HG02763 (cell line): ENCODE measurements around the gene MED8.

Source experiments
- ATAC-seq: cut with Tn5 transposase; IDR thresholded peaks from one replicate; pipeline ENCODE4 v1.9.1; 2021; ENCODE audit warnings: mild to moderate bottlenecking, moderate library complexity; ENCODE audit not compliant: unreplicated experiment

Gene MED8

GRCh38 chr1:43360616-43361015 is 29.0 kb downstream of the MED8 start:
- no peak for ATAC-seq

- ATAC-seq = no peak
Observed at GRCh38 chr1:43359696-43360095, 29.9 kb downstream of the MED8 start.

GRCh38 chr1:43358746-43359693 is 30.6 kb downstream of the MED8 start, which contains the start of gene CDC20:
CDC20 (plus strand) TSS chr1:43358981; CDS start chr1:43359216, 235 bp downstream.
- peak; percentile 91 for ATAC-seq

GRCh38 chr1:43358121-43358745 is 31.4 kb downstream of the MED8 start:
- peak; percentile 4 for ATAC-seq

GRCh38 chr1:43357251-43357650 is 32.3 kb downstream of the MED8 start:
- ATAC-seq = no peak

GRCh38 chr1:43354936-43355335 is 34.7 kb downstream of the MED8 start:
- no peak for ATAC-seq

GRCh38 chr1:43354471-43354870 is 35.1 kb downstream of the MED8 start:
- no peak for ATAC-seq

GRCh38 chr1:43352881-43353280 is 36.7 kb downstream of the MED8 start:
- ATAC-seq = no peak

GRCh38 chr1:43352351-43352705 is 37.3 kb downstream of the MED8 start:
- ATAC-seq = no peak

- ATAC-seq = no peak
Observed at GRCh38 chr1:43351421-43352350, 37.9 kb downstream of the MED8 start.

GRCh38 chr1:43350976-43351375 is 38.6 kb downstream of the MED8 start:
- no peak for ATAC-seq

GRCh38 chr1:43349594-43350306 is 39.9 kb downstream of the MED8 start:
- no peak for ATAC-seq

GRCh38 chr1:43348809-43349593 is 40.6 kb downstream of the MED8 start:
- ATAC-seq = no peak

- no peak for ATAC-seq
Observed at GRCh38 chr1:43348343-43348808, 41.2 kb downstream of the MED8 start.

- no peak for ATAC-seq
Observed at GRCh38 chr1:43346636-43347035, 43.0 kb downstream of the MED8 start.

- no peak for ATAC-seq
Observed at GRCh38 chr1:43345120-43345519, 44.5 kb downstream of the MED8 start.

GRCh38 chr1:43344267-43344850 is 45.2 kb downstream of the MED8 start:
- no peak for ATAC-seq

- ATAC-seq = no peak
Observed at GRCh38 chr1:43340559-43340958, 49.0 kb downstream of the MED8 start.

- ATAC-seq = no peak
Observed at GRCh38 chr1:43339584-43340232, 49.9 kb downstream of the MED8 start.
